Breast epithelium (tissue), 4 donors: ENCODE data around the gene CLCNKA. TPM values are rescaled to one million over a fixed set of nuclear protein-coding genes. Genes with fewer than 3 reads are reported as not detected.
A peak's percentile ranks its signal among the peaks of the same experiment; 100 is the strongest.
"Not testable (repeated sequence)": the region's sequence is repeated elsewhere in the genome, so short reads cannot be mapped to it uniquely, and the experiment has no call there.

ENCODE experiments used
- DNase-seq, 2 donors: peaks; one replicate each; pipeline ENCODE4 v3.0.0-alpha.2; 2019; ENCODE audit warnings: low spot score in 2 of 2
- H3K27ac ChIP-seq, 2 donors: fragments of 200-600 bp; sonication (generic) in 1 of 2; one replicate each; pipeline ENCODE4 v1.5.1; 2016 to 2019; ENCODE audit warnings: mild to moderate bottlenecking in 1 of 2
- H3K27me3 ChIP-seq, 2 donors: fragments of 200-600 bp; sonication (generic) in 1 of 2; one replicate each; pipeline versions ENCODE4 v1.5.1 to v1.6.0; 2017 to 2019; ENCODE audit warnings: control low read depth in 1 of 2, mild to moderate bottlenecking in 1 of 2
- H3K36me3 ChIP-seq: fragments of 200-600 bp; one replicate; pipeline ENCODE4 v1.5.1; 2019
- H3K4me1 ChIP-seq, 2 donors: fragments of 200-600 bp; sonication (generic); one replicate each; pipeline ENCODE4 v1.5.1; 2016 to 2019; ENCODE audit warnings: control low read depth in 1 of 2
- H3K4me3 ChIP-seq, 3 donors: fragments of 200-600 bp; sonication (generic); 1 replicate in 2 of 3; 2 replicates in 1 of 3; pipeline ENCODE4 v1.5.1; 2016 to 2019; ENCODE audit warnings: mild to moderate bottlenecking in 3 of 3, moderate library complexity in 2 of 3
- H3K9me3 ChIP-seq, 2 donors: fragments of 200-600 bp; sonication (generic) in 1 of 2; one replicate each; pipeline ENCODE4 v1.5.1; 2016 to 2019; ENCODE audit warnings: control low read depth in 1 of 2
- CTCF ChIP-seq, 3 donors: fragments of 450-650 bp; IDR thresholded peaks; one replicate each; pipeline ENCODE4 v1.5.1; 2016 to 2017; ENCODE audit warnings: antibody characterized with exemption in 3 of 3, mild to moderate bottlenecking in 3 of 3, moderate library complexity in 3 of 3
- POLR2A ChIP-seq: fragments of 450-650 bp; IDR thresholded peaks from one replicate; pipeline ENCODE4 v1.6.1; 2016; ENCODE audit warnings: antibody characterized with exemption, mild to moderate bottlenecking, moderate library complexity
- POLR2AphosphoS5 ChIP-seq, 3 donors: sonication (generic); formaldehyde crosslinking; IDR thresholded peaks; one replicate each; pipeline ENCODE4 v1.6.1; 2017; ENCODE audit warnings: antibody characterized with exemption in 3 of 3
- intact Hi-C: fragments of 100-400 bp; cut with DNase I; formaldehyde crosslinking; loops from one replicate; pipeline ENCODE4 v1.15.1; 2023; ENCODE audit warnings: low total_unique reads
- total RNA-seq, 3 donors: library from RNA; depleted of rRNA; stranded (reverse); fragments of >200 nt; gene quantifications; one replicate each; pipeline ENCODE4 v1.1.0, GENCODE V29; 2016

Gene CLCNKA
- total RNA-seq, 3 donors from 2014 or later, result 0.33 to 1.1 (median 0.73) TPM

DNA sequence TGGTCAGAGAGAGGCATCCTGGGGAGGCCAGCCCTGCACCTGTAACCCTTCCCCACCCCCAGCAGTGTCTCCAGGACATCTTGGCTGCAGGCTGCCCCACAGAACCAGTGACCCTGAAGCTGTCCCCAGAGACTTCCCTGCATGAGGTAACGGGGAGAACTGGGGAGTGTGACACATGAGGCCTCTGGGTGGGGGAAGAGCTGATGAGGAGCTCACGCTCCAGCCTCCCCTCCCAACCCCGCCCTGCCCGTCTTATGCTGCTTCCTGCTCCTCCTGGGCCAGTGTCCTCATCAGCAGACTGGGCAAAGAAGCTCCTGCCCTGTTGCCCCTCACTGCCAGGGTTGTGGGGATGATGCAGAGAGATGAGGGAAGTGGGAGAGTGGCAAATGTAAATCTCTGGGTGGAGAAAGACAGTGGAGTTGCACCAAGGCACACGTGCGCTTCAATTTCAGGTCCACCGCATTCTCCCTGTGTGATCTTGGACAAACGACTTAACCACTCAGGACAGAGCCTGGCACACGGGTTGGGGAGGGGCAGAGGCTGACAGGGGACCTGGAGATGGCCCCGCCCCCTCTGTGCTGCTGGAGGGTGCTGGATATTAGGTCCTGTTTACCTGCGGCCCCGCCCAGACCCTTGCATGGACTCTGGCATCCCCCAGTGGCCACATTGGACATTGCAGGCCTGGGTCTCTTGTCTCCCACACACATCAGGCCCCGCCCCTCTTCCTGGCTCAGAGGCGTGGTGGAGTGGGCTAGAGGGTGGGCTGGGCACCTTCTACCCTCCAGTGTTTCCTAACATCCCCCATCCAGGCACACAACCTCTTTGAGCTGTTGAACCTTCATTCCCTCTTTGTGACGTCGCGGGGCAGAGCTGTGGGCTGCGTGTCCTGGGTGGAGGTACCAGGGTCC lies 34.0 kb downstream of the CLCNKA start:
- Histone ChIP-seq H3K36me3 (no peaks in the 10 kb centered on the region), H3K4me1 (no peaks in the 10 kb centered on the region), H3K27me3 (no peaks in the 10 kb centered on the region), H3K27ac (no peak overlapping the region), H3K9me3 (no peaks in the 10 kb centered on the region), H3K4me3 (no peak overlapping the region)
- peak; percentile 86 to 88 for DNase-seq
- TF ChIP-seq POLR2AphosphoS5 (IDR thresholded peaks at IDR 0.05), result no peak
- no peak for TF ChIP-seq POLR2A
- peak; percentile 94 to 98 (median 98) for TF ChIP-seq CTCF (IDR thresholded peaks at IDR 0.05)
- intact Hi-C loops, result loop anchor here (2.0 kb wide), 1 partner anchor 19 kb away; no protein-coding TSS in a partner anchor

DNA sequence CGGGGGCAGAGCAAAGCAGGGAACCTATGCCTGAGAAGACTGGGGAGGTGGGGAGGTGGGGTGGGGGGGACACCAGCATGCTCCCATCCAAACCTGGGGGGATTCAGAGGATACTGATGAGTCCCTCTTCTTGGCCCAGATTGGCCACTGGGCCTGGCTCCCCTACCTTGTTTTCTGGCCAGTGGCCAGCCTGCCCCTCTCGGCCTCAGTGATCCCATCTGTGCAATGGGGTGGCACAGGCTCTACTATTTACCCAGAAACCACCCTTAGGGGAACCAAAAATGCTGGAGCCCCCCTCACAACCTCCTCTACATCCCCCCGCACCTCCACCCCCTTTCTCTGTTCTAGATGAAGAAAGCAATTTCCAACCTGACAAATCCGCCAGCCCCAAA lies 34.7 kb downstream of the CLCNKA start:
- not testable (repeated sequence) for H3K9me3 ChIP-seq, H3K27me3 ChIP-seq, H3K4me1 ChIP-seq, H3K27ac ChIP-seq, H3K36me3 ChIP-seq, DNase-seq, H3K4me3 ChIP-seq
- intact Hi-C loops, result loop anchor here (2.0 kb wide), 1 partner anchor 20 kb away; no protein-coding TSS in a partner anchor

DNA sequence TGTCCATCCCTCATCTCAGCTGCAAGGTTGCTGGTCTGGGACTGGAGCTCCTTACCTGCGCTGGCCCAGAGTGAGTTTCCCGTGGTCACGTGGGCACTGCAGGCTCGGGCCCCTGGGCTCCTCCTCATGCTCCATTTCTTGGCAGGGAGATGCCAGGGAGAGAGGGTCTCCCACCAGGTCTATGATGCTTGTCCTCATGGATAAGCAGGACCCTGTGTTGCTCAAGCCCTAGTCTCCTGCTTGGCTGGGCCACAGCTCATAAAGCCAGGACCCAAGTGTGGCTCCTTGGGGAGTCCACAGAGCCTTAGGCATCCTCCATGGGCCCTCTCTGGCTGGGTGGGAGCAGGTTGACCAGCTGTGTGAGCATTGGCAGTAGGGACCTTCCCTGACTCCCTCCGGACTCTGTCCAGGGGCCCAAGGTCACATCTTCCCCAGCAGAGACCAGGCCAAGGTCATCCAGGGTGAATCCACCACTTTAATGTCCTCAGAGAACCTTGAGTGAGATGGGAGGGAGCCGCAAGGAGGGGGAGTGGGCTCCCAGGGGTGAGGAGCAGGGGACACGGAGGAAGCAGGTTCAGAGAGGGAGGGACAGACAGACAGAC lies 35.6 kb downstream of the CLCNKA start:
- not testable (repeated sequence) for H3K27me3 ChIP-seq, H3K36me3 ChIP-seq, H3K27ac ChIP-seq, DNase-seq, H3K4me3 ChIP-seq, H3K9me3 ChIP-seq, H3K4me1 ChIP-seq
- intact Hi-C loops, result loop anchor here (2.0 kb wide), 1 partner anchor 21 kb away; no protein-coding TSS in a partner anchor

- H3K4me3 ChIP-seq, intact Hi-C loops, H3K27ac ChIP-seq, DNase-seq, H3K36me3 ChIP-seq, H3K9me3 ChIP-seq, H3K27me3 ChIP-seq, H3K4me1 ChIP-seq: not testable (repeated sequence)
Measured at GRCh38 chr1:16058394-16059120, 36.7 kb downstream of the CLCNKA start.

DNA sequence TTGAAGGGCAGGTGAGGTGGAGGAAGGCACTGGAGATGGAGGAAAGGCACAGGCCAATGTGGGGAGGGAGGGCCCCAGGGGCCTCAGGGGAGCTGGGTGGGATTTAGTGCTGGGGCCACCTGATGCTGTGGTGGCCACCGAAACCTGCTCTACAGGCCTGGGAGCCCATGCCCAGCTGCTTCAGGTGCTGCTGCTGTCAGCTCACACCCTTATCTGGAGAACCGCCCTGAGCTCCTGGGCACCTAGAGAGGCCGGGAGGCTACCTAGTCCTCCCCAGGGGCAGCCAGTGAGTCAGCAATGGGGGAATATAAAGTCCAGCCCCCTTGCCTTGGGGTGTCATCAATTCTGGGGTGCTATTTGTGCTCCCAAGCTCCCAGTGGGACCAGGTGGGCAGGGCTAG lies 39.4 kb downstream of the CLCNKA start:
- intact Hi-C loops, result no loop called here

DNA sequence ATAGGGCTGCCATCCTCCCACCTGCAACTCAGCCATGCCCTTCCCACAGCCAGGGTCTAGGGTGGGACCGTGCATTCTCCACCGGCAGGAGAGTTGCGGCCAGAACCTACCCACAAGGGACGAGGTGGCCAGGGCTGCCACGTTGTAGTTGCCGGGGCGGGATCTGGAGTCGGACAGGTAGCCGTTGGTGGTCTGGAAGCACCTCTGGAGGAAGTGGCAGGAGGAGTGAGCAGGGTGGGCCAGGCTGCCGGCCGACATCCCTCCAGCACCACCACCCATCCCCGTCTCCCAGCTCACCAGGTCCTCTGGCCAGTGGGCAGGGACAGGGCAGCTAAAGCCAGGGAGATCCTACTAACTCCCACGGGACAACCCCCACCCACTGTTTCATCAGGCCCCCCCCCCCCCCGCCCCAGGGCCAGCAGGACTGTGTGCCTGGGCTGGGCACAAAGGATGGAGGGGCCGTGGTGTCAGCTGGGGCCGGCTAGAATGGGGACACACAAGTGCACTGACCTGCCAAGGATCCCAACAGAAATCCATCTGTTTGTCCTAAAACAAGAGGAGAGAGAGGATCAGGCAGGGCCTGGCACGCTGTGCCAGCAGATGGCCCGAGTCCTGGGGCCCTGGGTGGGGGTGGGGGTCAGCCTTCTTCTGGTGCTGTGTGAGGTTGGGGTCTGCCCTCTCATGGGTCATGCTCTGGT lies 40.3 kb downstream of the CLCNKA start:
- H3K27ac ChIP-seq, DNase-seq, intact Hi-C loops, H3K9me3 ChIP-seq, H3K4me3 ChIP-seq, H3K4me1 ChIP-seq, H3K36me3 ChIP-seq, H3K27me3 ChIP-seq: not testable (repeated sequence)

More for the DNA sequence above, 39.4 kb downstream of the CLCNKA start:
- Histone ChIP-seq H3K4me1 (no peaks in the 10 kb centered on the region), H3K27ac (no peak overlapping the region), H3K4me3 (no peak overlapping the region), H3K27me3 (no peaks in the 10 kb centered on the region), H3K9me3 (no peaks in the 10 kb centered on the region), H3K36me3 (no peaks in the 10 kb centered on the region)
- TF ChIP-seq POLR2AphosphoS5 (IDR thresholded peaks at IDR 0.05) (no peak), POLR2A (no peak), CTCF (IDR thresholded peaks at IDR 0.05) (no peak)
- no peak for DNase-seq

DNA sequence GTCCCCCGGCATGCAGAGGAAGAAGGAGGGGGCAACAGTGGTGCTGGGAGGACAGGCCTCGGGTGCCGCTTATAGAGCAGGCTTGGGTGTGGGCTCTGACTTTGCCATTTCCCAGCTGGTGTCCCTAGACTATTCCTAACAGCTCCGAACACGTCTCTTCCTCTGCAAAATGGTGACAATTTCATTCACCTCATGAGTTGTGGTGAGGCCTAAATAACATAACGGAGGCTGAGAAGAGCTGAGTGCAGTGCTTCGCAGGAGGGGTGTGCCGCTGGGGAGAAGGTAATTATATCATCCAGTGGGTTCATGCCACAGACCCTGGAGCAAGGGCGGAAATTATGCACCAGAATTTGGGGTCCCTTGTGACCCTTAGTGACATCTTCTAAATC lies 40.8 kb downstream of the CLCNKA start:
- H3K4me1 ChIP-seq, H3K9me3 ChIP-seq, H3K27ac ChIP-seq, intact Hi-C loops, DNase-seq, H3K4me3 ChIP-seq, H3K27me3 ChIP-seq, H3K36me3 ChIP-seq: not testable (repeated sequence)
